H1 (cell line): ENCODE measurements around the gene RRAS2. TPM values are rescaled to one million over a fixed set of nuclear protein-coding genes. Genes with fewer than 3 reads are reported as not detected.

Experiments used
- ASH2L ChIP-seq: fragments of 200-600, 300-600 bp; sonication (generic); IDR thresholded peaks from one replicate; pipeline ENCODE4 v1.7.1; 2017; ENCODE audit warnings: low read length
- BCL11A ChIP-seq, 2 experiments: IDR thresholded peaks; one replicate each; pipeline ENCODE4 v1.6.1; 2011; ENCODE audit warnings: low read depth in 2 of 2, low read length in 2 of 2, mild to moderate bottlenecking in 2 of 2
- polyA plus RNA-seq, 7 experiments: library from polyadenylated mRNA; depleted of rRNA in 3 of 7; stranded (reverse) in 5 of 7; unstranded in 2 of 7; fragments of >200 nt in 5 of 7; fragments of 200-250 nt in 2 of 7; gene quantifications; 1 replicate in 5 of 7; 2 replicates in 1 of 7; 4 replicates in 1 of 7; pipeline versions ENCODE4 v1.2.1 to v1.2.3, GENCODE V29; 2011 to 2013; ENCODE audit warnings: missing spikeins in 2 of 7, mixed read lengths in 2 of 7
- total RNA-seq: library from RNA; stranded (reverse); fragmentation: NEBNext Ultra II Directional; extraction: Animal tissue kit (Norgen Biotek cat#: 25700); gene quantifications from 2 replicates; pipeline ENCODE4 v1.2.1, GENCODE V29; 2021

The RRAS2 gene
- total and polyA plus RNA-seq, 2 of the 8 experiments (the other 6 are each of a cell fraction or from before 2014, with no cell fraction given): 72.3 to 234 TPM

DNA sequence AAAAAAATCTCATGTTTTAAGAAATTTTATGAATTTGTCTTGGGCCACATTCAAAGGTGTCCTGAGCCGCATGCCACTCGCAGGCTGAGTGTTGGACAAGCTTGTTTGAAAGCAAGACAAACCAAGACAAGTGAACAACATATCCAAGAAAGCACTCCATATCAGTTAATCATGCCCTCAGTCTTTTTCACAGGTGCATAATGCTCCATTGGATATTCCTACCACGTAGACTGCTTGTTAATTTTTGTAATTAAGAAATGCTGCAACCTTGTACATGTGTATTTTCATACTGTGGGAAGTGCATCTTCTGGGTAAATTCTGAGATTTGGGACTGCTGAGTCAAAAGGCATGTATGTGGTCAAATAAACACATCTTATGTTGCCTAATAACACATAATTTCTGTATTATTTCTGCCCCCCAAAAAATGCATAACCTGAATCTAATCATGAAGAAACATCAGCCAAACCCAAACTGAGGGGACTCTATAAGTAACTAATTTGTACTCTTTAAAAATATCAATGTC, 8.2 kb downstream of the RRAS2 start (continued):
- TF ChIP-seq ASH2L: no peak
- TF ChIP-seq BCL11A (IDR thresholded peaks at IDR 0.05; ENCODE audit: low read depth in 2 of 2, low read length in 2 of 2): no peak
